Measurements from ENCODE around the gene MS4A2.
"Not testable (repeated sequence)": the region's sequence is repeated elsewhere in the genome, so short reads cannot be mapped to it uniquely, and the experiment has no call there.

Gene MS4A2

DNA sequence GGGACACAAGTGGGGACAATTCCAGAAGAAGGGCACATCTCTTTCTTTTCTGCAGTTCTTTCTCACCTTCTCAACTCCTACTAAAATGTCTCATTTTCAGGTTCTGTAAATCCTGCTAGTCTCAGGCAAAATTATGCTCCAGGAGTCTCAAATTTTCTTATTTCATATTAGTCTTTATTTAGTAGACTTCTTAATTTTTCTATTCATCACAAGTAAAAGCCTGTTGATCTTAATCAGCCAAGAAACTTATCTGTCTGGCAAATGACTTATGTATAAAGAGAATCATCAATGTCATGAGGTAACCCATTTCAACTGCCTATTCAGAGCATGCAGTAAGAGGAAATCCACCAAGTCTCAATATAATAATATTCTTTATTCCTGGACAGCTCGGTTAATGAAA lies at the start of gene MS4A2:
Gene MS4A2 (plus strand): TSS at position 301 of the 400 bp plus-strand sequence. CDS start 102 bp downstream, outside the sequence.
- no peak for DNase-seq (ENCODE audit: low read depth in 2 of 2)

DNA sequence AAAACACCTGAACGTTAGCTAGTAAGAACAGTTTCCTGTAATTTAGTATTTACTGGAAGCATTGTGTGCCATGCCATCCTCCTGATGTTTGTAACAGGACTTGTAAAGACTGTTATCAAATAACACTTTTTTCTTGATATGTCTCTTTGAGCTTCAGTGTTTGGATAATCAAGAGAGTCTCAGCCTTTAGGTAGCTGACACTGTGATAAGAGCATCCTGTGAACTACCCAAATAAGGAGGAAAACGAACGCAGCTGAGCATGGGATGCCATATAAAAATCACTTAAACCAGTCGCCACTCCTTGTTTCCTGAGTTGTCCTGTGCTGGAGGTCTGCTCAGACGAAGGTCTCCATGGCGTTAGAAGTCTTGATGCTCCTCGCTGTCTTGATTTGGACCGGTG lies 48.4 kb upstream of the MS4A2 start, which contains the start of gene OOSP2:
Gene OOSP2 (plus strand): TSS at position 301 of the 400 bp plus-strand sequence. CDS start 51 bp downstream, at position 352.
- no peak for DNase-seq (ENCODE audit: low read depth in 2 of 2)

DNA sequence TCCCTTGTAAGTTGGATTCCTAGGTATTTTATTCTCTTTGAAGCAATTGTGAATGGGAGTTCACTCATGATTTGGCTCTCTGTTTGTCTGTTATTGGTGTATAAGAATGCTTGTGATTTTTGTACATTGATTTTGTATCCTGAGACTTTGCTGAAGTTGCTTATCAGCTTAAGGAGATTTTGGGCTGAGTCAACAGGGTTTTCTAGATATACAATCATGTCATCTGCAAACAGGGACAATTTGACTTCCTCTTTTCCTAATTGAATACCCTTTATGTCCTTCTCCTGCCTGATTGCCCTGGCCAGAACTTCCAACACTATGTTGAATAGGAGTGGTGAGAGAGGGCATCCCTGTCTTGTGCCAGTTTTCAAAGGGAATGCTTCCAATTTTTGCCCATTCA lies 38.0 kb upstream of the MS4A2 start:
- not testable (repeated sequence) for DNase-seq (ENCODE audit: low read depth in 2 of 2)

DNA sequence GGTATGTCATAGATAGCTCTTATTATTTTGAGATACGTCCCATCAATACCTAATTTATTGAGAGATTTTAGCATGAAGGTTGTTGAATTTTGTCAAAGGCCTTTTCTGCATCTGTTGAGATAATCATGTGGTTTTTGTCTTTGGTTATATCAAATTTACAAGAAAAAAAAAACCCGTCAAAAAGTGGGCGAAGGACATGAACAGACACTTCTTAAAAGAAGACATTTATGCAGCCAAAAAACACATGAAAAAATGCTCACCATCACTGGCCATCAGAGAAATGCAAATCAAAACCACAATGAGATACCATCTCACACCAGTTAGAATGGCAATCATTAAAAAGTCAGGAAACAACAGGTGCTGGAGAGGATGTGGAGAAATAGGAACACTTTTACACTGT lies 37.6 kb upstream of the MS4A2 start:
- not testable (repeated sequence) for DNase-seq (ENCODE audit: low read depth in 2 of 2)

DNA sequence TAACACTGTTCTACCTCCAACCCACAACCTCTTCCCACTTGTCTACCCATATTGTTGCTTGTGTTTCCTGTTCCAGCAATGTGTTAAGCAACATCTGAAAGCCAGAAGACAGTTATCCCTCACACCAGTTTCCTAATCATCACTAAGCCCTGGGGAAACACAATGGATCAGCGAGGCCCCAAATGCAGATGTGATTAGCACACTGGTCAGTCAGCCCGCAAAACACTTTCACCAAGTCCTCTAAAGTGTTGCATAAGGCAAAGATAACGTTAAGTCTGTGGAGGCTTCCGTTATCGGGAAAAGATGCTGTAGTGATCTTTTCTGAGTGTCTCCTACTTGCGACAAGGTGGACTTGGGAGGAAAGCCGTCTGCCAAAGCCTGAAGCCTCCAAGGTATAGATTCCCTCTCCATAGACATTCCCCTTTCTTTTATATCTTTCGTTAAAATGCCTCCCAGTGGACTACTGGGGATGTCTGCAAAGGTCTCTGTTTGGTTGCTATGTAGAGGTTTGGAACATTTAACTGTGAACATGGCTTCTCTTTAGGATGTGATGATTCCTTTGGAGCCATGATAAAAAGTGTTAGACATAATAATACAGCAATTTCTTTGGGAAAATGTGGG lies 32.0 kb upstream of the MS4A2 start, which contains the start of gene MS4A3:
Gene MS4A3 (plus strand): TSS at position 317 of the 621 bp plus-strand sequence. CDS start 4,496 bp downstream, outside the sequence.
- no peak for DNase-seq (ENCODE audit: low read depth in 2 of 2)

DNA sequence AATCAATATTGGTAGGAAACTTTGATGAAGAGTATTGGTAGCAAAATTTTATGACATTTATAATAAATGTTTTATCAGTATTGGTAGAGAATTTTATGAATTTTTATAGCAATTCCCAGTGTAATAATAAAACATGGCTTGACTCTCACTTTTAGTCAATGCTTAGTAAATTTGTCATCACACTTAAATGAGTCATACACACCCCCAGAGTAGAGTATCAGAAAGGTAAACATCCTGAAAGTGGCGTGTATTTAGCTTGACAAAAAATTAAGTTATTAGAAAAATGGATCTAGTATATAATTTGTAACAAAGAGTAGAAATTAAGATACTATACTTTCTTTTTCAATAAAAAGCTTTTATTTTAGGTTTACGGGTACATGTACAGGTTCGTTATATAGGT lies 29.4 kb upstream of the MS4A2 start:
- no peak for DNase-seq (ENCODE audit: low read depth in 2 of 2)

DNA sequence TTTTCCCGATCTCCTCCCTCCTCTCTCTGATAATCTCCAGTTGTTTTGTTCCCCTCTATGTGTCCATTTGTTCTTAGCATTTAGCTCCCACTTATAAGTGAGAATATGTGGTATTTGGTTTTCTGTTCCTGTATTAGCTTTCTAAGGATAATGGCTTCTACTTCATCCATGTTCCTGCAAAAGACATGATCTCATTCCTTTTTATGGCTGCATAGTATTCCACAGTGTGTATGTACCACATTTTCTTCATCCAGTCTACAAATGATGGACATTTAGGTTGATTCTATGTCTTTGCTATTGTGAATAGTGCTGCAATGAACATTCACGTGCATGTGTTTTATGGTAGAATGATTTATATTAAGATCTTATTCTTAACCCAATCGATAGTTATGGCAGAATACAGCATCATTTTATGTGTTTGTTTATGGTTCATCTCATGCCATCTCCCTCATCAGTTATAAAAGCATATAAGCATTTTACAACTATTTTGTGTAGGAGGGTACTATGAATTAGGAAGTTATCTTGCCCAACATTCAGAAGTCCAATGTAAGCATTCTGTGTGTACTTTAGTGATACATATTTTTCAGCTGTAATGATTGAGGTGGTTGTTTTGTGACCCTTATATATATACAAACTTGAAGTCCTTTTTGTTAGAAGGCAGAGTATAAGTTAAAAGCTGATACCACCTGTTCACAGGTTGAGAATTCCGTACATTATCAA lies 28.8 kb upstream of the MS4A2 start:
- no peak for DNase-seq (ENCODE audit: low read depth in 2 of 2)

DNA sequence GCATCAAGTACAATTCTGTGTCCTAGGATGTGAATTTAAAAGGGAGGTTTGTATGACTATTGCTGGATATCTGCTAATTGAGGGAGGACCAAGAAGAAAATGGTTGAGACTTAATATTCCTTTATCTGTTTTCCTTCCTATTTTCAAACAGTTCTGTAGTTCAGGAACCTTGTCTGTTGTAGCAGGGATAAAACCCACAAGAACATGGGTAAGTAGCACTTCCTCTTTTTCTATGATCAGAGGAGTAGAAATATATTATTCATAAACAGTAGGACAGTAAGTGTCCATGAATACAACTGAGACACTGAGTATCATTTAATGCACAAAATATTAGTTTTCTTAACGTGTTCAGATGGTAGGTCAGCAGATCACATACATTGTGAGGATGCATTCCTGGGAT lies 24.4 kb upstream of the MS4A2 start:
- no peak for DNase-seq (ENCODE audit: low read depth in 2 of 2)

DNA sequence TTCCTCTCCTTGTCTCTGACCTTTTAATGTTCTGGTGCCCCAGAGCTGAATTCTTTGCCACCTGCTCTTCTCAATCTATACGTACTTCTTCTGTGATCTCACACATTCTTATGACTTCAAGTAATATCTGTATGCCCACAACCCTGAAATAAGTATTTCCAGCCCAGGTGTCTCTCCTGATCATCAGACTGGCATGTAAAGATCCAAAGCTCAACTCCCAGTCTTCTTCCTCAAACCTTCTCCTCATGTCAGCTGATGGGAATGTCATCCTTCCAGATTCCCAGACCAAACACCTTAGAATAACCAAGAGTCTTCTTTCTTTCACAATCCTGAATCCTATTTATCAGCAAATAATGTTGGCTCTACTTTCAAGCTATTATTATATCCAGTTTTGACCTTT lies 22.7 kb upstream of the MS4A2 start:
- no peak for DNase-seq (ENCODE audit: low read depth in 2 of 2)

DNA sequence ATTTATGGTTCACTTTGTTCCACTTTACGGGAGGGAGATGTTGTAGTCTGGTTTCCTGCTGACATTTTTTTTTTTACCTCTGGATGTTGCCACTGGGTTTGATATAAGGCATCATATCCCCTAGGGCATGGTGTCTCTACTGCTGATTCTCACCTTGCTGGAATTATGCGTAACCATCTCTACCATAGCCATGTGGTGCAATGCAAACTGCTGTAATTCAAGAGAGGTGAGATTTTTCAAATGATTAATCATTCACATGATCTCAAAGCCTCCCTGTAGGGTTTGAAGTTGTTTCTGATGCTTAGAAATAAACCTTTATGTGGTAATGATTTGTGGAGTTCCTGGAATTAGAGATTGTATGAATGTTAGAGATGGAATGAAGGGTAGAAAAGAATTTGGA lies 19.0 kb upstream of the MS4A2 start:
- no peak for DNase-seq (ENCODE audit: low read depth in 2 of 2)

DNA sequence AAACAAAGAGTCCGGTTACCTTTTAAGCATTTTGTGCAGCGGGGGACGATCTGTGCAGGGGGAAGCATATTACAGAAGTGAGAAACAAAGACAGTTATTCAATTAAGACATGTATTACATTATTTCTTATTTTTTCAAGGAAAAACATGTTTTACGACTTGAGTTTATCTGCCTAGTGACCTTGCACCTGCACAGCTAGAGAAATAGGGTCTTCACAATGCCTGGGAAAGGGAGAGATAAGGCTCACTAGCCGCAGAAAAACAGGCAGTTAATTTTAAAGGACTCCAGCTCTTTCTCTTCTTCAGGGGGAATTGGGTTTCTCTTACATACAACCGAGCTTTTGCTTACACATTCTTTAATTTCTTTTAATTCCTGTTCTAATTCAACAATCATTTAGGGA lies 16.8 kb upstream of the MS4A2 start:
- DNase-seq (ENCODE audit: low read depth in 2 of 2), result not testable (repeated sequence)

DNA sequence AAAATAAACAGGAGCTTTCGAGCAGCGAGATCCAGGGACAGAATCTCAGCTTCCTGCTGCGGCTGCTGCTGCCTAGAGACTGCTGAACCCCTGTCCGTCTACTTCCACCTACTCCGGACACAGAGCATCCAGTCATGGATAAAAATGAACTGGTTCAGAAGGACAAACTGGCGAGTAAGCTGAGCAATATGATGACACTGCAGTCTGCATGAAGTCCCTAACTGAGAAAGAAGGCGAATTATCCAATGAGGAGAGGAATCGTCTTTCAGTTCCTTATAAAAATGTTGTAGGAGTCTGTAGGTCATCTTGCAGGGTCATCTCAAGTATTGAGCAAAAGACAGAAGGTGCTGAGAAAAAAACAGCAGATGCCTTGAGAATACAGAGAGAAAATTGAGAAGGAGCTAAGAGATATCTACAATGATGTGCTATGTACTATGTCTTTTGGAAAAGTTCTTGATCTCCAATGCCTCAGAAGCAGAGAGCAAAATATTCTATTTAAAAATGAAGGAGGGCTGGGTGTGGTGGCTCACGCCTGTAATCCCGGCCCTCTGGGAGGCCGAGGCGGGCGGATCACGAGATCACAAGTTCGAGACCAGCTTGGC lies 11.1 kb upstream of the MS4A2 start:
- no peak for DNase-seq (ENCODE audit: low read depth in 2 of 2)

DNA sequence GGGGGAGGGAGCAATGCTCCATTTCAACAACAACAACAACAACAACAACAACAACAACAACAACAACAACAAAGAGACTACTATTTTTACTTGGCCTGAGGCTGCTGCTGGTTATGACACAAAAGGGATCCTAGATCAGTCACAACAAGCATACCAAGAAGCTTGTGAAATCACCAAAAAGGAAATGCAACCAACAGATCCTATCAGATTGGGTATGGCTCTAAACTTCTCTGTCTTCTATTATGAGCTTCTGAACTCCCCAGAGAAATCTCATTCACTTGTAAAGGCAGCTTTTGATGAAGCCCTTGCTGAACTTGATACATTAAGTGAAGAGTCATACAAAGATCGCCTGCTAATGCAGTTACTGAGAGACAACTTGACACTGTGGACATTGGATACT lies 10.5 kb upstream of the MS4A2 start:
- no peak for DNase-seq (ENCODE audit: low read depth in 2 of 2)

DNA sequence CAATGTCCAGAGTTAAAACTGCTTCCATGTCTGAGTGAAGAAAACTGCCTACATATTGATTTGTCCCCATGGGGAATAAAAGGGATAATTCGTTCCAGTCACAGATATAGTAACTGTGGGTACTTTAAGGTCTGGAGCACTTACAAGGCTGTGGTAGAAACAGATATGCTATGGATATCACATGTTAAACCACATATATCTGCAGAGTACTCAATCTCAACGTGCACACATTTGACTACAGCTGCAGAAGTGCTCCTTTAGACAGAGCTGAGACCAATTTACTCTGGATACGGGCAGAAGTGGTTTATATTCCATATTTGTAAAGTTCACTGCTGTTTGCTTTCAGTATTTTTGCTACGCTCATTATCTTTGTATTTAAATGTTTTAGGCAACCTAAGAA lies 9.7 kb upstream of the MS4A2 start:
- no peak for DNase-seq (ENCODE audit: low read depth in 2 of 2)

DNA sequence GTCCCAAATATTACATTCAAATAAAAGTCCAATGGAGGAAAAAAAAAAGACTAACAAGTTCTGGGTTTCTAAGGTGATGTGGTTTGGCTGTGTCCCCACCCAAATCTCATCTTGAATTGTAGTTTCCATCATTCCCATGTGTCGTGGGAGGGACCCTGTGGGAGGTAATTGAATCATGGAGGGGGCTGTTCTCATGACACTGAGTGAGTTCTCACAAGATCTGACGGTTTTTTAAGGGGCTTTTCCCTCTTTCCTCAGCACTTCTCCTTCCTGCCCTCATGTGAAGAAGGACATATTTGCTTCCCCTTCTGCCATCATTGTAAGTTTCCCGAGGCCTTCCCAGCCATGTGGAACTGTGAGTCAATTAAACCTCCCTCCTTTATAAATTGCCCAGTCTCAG lies 7.9 kb upstream of the MS4A2 start:
- no peak for DNase-seq (ENCODE audit: low read depth in 2 of 2)

DNA sequence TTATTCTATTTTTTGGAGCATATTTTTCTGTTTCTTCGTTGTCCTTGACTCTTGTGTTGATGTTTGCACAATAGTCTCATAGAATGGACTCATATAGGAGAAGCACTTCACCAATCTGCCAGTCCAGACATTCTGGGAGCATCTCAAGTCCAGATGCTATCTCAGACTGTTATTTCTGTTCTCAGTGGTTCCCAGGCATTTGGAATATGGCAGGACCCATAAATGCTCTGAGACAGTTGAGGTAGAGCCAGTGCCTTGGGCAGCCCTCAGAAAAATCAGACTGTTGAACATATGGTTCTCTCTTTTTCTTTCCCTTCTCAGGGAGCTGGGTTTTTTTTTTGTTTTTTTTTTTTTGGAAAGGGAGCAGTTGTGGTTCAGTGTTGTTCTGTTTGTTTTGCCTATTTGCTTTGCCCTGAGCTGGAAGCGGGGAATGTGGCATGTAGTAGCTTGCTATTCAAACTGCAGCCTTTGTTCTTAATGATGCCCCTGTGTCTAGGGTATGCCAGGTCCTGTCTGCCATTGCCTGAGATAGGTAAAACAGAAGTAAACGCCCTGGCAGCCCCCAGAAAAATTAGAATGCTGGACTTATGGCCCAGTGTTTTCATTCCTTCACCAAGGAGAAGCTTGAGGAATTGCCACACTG lies 3.7 kb upstream of the MS4A2 start:
- no peak for DNase-seq (ENCODE audit: low read depth in 2 of 2)

DNA sequence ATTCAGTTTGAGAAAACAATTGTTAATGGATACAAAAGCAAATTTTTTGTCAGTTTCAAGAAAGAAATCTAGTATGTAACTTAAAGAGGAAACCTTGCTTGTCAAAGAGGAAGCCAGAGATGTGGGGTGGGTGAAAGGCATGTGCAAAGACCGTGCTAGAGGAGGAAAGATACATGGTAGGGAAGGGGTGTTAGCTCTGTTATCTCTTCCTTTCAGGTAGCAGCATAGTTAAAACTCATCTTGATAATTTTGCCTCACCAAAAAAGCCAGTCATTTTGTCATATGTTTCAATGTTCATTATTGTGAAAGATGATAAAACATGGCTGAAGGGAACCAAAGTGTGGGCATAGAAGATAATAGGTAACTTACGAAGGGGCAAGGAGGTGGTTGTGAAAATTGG lies 2.6 kb upstream of the MS4A2 start:
- DNase-seq (ENCODE audit: low read depth in 2 of 2), result no peak

DNA sequence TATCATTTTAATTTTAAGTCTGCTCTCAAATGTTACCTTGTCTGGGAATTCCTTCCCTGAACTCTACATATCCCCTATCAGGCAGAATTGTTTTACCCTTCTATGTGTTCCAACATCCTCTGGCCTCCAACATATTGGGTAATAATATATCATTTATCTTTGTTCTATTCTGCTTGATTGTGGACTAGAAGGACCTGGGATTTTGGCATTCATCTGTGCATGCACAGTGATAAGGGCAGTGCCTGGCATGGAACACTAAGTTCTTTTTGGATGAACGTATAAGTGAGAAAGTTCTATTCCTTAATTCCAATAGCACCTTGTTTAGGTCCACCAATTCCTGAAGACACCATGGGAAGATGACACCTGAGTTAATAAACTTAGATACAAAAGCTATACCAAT lies 1.2 kb upstream of the MS4A2 start:
- DNase-seq (ENCODE audit: low read depth in 2 of 2), result no peak

DNA sequence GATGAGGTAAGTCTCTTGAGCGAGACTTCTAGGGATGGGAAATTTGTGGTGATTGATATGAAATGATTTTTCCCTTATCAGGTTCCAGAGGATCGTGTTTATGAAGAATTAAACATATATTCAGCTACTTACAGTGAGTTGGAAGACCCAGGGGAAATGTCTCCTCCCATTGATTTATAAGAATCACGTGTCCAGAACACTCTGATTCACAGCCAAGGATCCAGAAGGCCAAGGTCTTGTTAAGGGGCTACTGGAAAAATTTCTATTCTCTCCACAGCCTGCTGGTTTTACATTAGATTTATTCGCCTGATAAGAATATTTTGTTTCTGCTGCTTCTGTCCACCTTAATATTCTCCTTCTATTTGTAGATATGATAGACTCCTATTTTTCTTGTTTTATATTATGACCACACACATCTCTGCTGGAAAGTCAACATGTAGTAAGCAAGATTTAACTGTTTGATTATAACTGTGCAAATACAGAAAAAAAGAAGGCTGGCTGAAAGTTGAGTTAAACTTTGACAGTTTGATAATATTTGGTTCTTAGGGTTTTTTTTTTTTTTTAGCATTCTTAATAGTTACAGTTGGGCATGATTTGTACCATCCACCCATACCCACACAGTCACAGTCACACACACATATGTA lies 7.1 kb downstream of the MS4A2 start:
- DNase-seq (ENCODE audit: low read depth in 2 of 2), result no peak

DNA sequence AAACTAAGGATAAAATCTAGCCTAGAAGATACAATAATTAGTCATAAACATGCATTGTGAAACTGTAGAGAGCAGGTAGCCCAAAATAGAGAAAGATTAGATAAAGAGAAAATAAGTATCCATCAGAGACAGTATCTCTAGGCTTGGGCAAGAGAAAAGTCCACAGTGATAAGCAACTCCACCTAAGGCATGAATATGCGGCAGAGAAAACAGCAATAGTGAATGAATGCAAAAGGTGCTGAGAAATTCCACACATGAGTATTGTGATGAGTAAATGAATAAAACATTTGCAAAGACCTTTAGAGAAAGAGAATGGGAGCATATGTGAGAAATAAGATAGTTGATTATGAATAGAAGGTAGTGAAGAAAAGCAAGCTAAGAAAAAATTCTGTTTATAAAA lies 8.7 kb downstream of the MS4A2 start:
- DNase-seq (ENCODE audit: low read depth in 2 of 2), result no peak

DNA sequence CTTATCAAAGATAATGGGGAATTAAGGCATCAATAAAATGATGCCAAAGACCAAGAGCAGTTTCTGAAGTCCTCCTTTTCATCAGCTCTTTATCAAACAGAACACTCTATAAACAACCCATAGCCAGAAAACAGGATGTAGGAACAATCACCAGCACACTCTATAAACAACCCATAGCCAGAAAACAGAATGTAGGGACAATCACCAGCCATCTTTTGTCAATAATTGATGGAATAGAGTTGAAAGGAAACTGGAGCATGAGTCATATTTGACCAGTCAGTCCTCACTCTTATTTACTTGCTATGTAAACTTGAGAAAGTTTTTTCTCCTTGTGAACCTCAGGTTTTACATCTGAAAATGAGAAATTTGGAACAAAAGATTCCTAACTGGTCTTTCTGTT lies 10.0 kb downstream of the MS4A2 start:
- DNase-seq (ENCODE audit: low read depth in 2 of 2), result no peak

DNA sequence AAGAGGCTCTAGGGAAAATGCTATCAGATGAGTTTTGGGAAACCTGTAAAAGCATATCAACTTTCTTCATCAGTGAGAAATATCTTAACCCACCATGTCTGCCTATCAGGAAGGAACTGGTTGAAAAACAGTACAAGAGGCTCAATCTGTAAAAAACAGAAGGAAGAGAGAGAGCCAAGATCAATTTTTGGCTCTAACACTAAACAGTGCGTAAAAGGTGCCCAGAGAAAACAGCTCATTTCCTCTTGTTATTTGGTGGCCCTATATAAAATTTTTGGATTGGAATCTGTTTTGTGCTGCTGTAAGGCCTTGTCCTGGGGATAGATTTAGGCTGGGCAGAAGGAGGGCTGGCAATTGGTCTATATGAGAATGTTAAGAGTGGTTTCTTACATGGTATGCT lies 12.1 kb downstream of the MS4A2 start:
- DNase-seq (ENCODE audit: low read depth in 2 of 2), result no peak

Measured in stimulated activated CD8-positive, alpha-beta memory T cell treated with anti-CD3 and anti-CD28 coated beads, Interleukin-7, amount 100 ng/mL, for 4 hours (primary cell).